Spleen (tissue), 7 donors: ENCODE data around the gene IBA57.

ENCODE experiments used
- CTCF ChIP-seq, 11 experiments: fragments of 200-600 bp in 7 of 11; fragments of 450-650 bp in 4 of 11; sonication (generic) in 4 of 11; IDR thresholded peaks in 8 of 11; conservative IDR thresholded peaks in 3 of 11; 1 replicate in 7 of 11; 2 replicates in 4 of 11; pipeline versions ENCODE4 v1.4.0 to v1.8.0; 2016 to 2021; ENCODE audit warnings: antibody characterized with exemption in 11 of 11, inconsistent platforms in 4 of 11, mild to moderate bottlenecking in 1 of 11
- POLR2A ChIP-seq, 3 donors: fragments of 450-650 bp; IDR thresholded peaks; one replicate each; pipeline ENCODE4 v1.5.1; 2017; ENCODE audit warnings: antibody characterized with exemption in 3 of 3, mild to moderate bottlenecking in 1 of 3
- POLR2AphosphoS5 ChIP-seq, 3 donors: sonication (generic); formaldehyde crosslinking; IDR thresholded peaks; one replicate each; pipeline ENCODE4 v1.5.1; 2017; ENCODE audit warnings: antibody characterized with exemption in 3 of 3
- donor health status: DM: no; HTN: no; CAD: no; lungs with moderate emphysema.
- donor health status: DM: no; HTN: no; CAD: no.
- donor health status: DM: no; HTN: no; CAD: no.

DNA sequence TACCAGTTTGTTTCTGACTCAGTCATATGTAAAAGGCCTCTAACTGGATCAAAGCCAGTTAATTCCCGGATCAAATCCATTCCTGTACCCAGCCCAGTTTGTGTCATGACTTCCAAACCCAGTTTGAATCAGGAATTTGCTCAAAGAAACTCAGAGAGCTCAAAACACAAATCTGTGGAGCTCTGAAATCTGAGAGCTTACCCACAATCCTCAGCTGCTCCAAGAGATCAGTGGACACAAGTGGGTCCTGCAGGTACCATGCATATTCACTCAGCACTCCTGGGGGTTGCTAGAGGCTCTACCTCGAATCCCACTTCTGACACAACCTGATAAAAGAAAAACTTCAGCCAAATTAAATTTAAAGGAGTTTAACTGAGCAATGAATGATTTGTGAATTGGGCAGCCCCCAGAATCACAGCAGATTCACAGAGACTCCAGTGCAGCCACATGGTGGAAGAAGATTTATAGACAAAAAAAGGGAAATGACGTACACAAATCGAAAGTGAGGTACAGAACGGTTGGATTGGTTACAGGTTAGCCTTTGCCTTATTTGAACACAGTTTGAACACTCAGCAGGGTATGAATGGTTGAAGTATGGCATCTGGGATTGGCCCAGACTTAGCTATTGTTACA, 44.6 kb upstream of the IBA57 start:
- TF ChIP-seq POLR2A (IDR thresholded peaks at IDR 0.05): no peak
- TF ChIP-seq CTCF (IDR thresholded peaks at IDR 0.05 in 8 of 11, conservative IDR thresholded peaks at IDR 0.05 in 3 of 11): no peak
- TF ChIP-seq POLR2AphosphoS5 (IDR thresholded peaks at IDR 0.05): no peak
